PC-3 (cell line): ENCODE data around the gene LRRC28. TPM values are rescaled to one million over a fixed set of nuclear protein-coding genes. Genes with fewer than 3 reads are reported as not detected.

Source experiments
- ATAC-seq: fragments of 200-7000 bp; cut with Tn5 transposase; 2 replicates; pipeline ENCODE4 v1.9.1; 2020; ENCODE audit warnings: mild to moderate bottlenecking, moderate library complexity
- BruUV-seq: library from RNA; stranded (reverse); fragments of 400-500 nt; replicated peaks from 2 replicates; lab custom pipeline; 2021; lab: Mats Ljungman, UMichigan
- CTCF ChIA-PET: fragments of 300-600 bp; sonication (Branson Sonifier 250); formaldehyde crosslinking; loops from one replicate; lab custom pipeline; 2022; ENCODE audit warnings: antibody characterized with exemption; lab: Charles Lee
- POLR2A ChIA-PET: fragments of 300-600 bp; sonication (Branson Sonifier 250); formaldehyde crosslinking; loops from one replicate; lab custom pipeline; 2022; ENCODE audit warnings: antibody characterized with exemption; ENCODE audit not compliant: unreplicated experiment; lab: Charles Lee
- DNase-seq: peaks from one replicate; pipeline ENCODE4 v3.0.0-alpha.2; 2015
- H2AFZ ChIP-seq: fragments of 300-600 bp; sonication (generic); 2 replicates; pipeline ENCODE4 v1.6.0; 2016; ENCODE audit warnings: antibody characterized with exemption, low read length
- H3F3A ChIP-seq: fragments of 300-600 bp; sonication (generic); one replicate; pipeline ENCODE4 v1.6.0; 2017; ENCODE audit warnings: antibody characterized with exemption, low read length, control low read depth, mild to moderate bottlenecking; ENCODE audit not compliant: unreplicated experiment
- H3K27ac ChIP-seq: fragments of 300-600 bp; sonication (generic); 2 replicates; pipeline ENCODE4 v1.5.1; 2016; ENCODE audit warnings: mild to moderate bottlenecking, low read length
- H3K27me3 ChIP-seq: fragments of 300-600 bp; sonication (generic); 2 replicates; pipeline ENCODE4 v1.6.1; 2016; ENCODE audit warnings: low read length, mixed read lengths
- H3K36me3 ChIP-seq: fragments of 300-600 bp; sonication (generic); 2 replicates; pipeline ENCODE4 v1.6.1; 2016; ENCODE audit warnings: low read depth, mixed run types, low read length, mixed read lengths
- H3K4me1 ChIP-seq: fragments of 300-600 bp; sonication (generic); 2 replicates; pipeline ENCODE4 v1.5.1; 2016; ENCODE audit warnings: low read length; ENCODE audit not compliant: insufficient read depth
- H3K4me2 ChIP-seq: fragments of 300-600 bp; sonication (generic); 2 replicates; pipeline ENCODE4 v1.6.0; 2016; ENCODE audit warnings: low read length
- H3K4me3 ChIP-seq: fragments of 300-600 bp; sonication (generic); 2 replicates; pipeline ENCODE4 v1.5.1; 2016; ENCODE audit warnings: mild to moderate bottlenecking, low read length, mixed read lengths
- H3K79me2 ChIP-seq: fragments of 300-600 bp; sonication (generic); 2 replicates; pipeline ENCODE4 v1.6.1; 2017; ENCODE audit warnings: low read length, mixed read lengths
- H3K9ac ChIP-seq: fragments of 300-600 bp; sonication (generic); 2 replicates; pipeline ENCODE4 v1.6.0; 2016; ENCODE audit warnings: mild to moderate bottlenecking, low read length
- H3K9me2 ChIP-seq: fragments of 300-600 bp; sonication (generic); replicated peaks from 2 replicates; pipeline ENCODE4 v1.6.1; 2016; ENCODE audit warnings: mixed run types, low read length, mixed read lengths
- H3K9me3 ChIP-seq: fragments of 300-600 bp; sonication (generic); 2 replicates; pipeline ENCODE4 v1.6.1; 2016; ENCODE audit warnings: low read length, mixed read lengths
- H4K20me1 ChIP-seq: fragments of 300-600 bp; sonication (generic); 2 replicates; pipeline ENCODE4 v1.6.1; 2016; ENCODE audit warnings: low read length, mixed read lengths
- EZH2 ChIP-seq: fragments of 300-600 bp; sonication (generic); IDR thresholded peaks from one replicate; pipeline ENCODE4 v1.6.1; 2017; ENCODE audit warnings: antibody characterized with exemption, mild to moderate bottlenecking, low read length; ENCODE audit not compliant: unreplicated experiment
- EZH2phosphoT487 ChIP-seq: fragments of 300-600 bp; sonication (generic); IDR thresholded peaks from 2 replicates; pipeline ENCODE4 v1.6.1; 2018; ENCODE audit warnings: mild to moderate bottlenecking, antibody characterized with exemption, low read length, borderline replicate concordance
- intact Hi-C: fragments of 100-400 bp; cut with micrococcal nuclease; formaldehyde crosslinking; loops from 2 replicates; pipeline ENCODE4 v1.9.0; 2023
- total RNA-seq: library from RNA; depleted of rRNA; stranded (reverse); fragments of >200 nt; gene quantifications from 2 replicates; pipeline ENCODE4 v1.2.3, GENCODE V29; 2014
- TF ChIP-seq, protein P1 (sequence below): fragments of 300-600 bp; sonication (generic); conservative IDR thresholded peaks from 2 replicates; pipeline ENCODE4 v1.5.1; 2017; ENCODE audit warnings: antibody characterized with exemption, low read depth, mild to moderate bottlenecking, low read length

Gene LRRC28
- total RNA-seq, 1 experiment from 2014 or later = 10.6 TPM

DNA sequence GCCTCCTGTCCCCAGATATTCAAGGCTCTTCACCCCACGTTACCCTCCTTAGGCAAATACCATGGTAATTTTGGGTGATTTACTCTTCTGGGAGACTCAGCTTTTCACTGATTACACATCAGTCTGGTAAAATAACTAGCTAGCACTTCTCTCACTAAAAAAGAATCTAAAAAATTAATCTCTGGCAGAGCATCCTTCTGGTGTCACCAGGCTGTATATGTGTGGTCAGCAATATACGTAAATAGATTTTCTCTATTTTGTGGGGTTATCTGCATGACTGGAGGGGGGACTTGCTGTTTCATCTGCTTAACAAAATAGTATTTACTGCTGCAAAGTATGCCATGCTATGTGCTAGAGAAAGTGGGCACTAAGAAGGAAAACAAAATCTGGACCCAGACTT is 45.1 kb downstream of the LRRC28 start:
- Histone ChIP-seq H3K4me2 (no peak overlapping the region), H2AFZ (no peak overlapping the region), H4K20me1 (no peaks in the 10 kb centered on the region), H3K9ac (no peak overlapping the region), H3K36me3 (no peaks in the 10 kb centered on the region; the same call in 1 of the 2 replicates), H3K4me1 (no peaks in the 10 kb centered on the region), H3K79me2 (no peaks in the 10 kb centered on the region), H3K27ac (no peak overlapping the region), H3K27me3 (no peaks in the 10 kb centered on the region), H3K9me3 (no peaks in the 10 kb centered on the region), H3F3A (no peaks in the 10 kb centered on the region), H3K9me2 (no peaks in the 10 kb centered on the region), H3K4me3 (no peak overlapping the region)
- ChIA-PET POLR2A (no interaction called here), CTCF (interaction anchor here (0.6 kb wide), 1 partner anchor 9 kb away, joined by 3 read pairs; no protein-coding TSS in a partner anchor)
- no peak for DNase-seq
- ATAC-seq = no peak
- no TSS peak for BruUV-seq
- no peak for TF ChIP-seq EZH2phosphoT487
- TF ChIP-seq, protein P1, sequence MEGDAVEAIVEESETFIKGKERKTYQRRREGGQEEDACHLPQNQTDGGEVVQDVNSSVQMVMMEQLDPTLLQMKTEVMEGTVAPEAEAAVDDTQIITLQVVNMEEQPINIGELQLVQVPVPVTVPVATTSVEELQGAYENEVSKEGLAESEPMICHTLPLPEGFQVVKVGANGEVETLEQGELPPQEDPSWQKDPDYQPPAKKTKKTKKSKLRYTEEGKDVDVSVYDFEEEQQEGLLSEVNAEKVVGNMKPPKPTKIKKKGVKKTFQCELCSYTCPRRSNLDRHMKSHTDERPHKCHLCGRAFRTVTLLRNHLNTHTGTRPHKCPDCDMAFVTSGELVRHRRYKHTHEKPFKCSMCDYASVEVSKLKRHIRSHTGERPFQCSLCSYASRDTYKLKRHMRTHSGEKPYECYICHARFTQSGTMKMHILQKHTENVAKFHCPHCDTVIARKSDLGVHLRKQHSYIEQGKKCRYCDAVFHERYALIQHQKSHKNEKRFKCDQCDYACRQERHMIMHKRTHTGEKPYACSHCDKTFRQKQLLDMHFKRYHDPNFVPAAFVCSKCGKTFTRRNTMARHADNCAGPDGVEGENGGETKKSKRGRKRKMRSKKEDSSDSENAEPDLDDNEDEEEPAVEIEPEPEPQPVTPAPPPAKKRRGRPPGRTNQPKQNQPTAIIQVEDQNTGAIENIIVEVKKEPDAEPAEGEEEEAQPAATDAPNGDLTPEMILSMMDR = no peak
- TF ChIP-seq EZH2 = no peak
- intact Hi-C loops = no loop called here

DNA sequence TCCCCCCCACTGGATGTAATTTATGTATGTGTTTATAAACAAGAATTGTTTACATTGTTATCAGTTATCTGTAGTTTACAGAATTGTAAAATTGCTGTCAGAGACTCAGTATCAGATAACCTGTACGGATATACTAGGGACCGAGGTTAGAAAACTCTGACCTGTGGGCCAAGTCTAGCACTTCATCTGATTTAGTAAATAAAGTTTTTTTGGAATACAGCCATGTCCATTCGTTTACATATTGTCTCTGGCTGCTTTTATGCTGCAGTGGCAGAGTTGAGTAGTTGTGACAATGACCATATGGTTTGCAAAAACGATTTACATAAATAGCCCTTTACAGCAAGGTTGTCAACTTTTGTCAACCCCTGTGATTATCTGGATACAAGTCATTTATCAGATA is 52.6 kb downstream of the LRRC28 start:
- no peaks in the 10 kb centered on the region for H3K9me2 ChIP-seq
- intact Hi-C loops = no loop called here
- no peak overlapping the region for H3K4me2 ChIP-seq
- no peak overlapping the region for H3K4me3 ChIP-seq
- BruUV-seq = no TSS peak
- no peaks in the 10 kb centered on the region for H3F3A ChIP-seq
- no peaks in the 10 kb centered on the region for H3K9me3 ChIP-seq
- no peak for ATAC-seq
- peaks cover 8% of the 10 kb centered on the region; the same call in 1 of the 2 replicates for H3K4me1 ChIP-seq
- H3K79me2 ChIP-seq = no peaks in the 10 kb centered on the region
- H4K20me1 ChIP-seq = no peaks in the 10 kb centered on the region
- H2AFZ ChIP-seq = no peak overlapping the region
- no peaks in the 10 kb centered on the region for H3K27me3 ChIP-seq
- no peak overlapping the region for H3K9ac ChIP-seq
- H3K36me3 ChIP-seq = no peaks in the 10 kb centered on the region
- DNase-seq = no peak
- H3K27ac ChIP-seq = no peak overlapping the region
- ChIA-PET CTCF (no interaction called here), POLR2A (no interaction called here)
- TF ChIP-seq, protein P1 = no peak
- no peak for TF ChIP-seq EZH2phosphoT487
- TF ChIP-seq EZH2 = no peak

DNA sequence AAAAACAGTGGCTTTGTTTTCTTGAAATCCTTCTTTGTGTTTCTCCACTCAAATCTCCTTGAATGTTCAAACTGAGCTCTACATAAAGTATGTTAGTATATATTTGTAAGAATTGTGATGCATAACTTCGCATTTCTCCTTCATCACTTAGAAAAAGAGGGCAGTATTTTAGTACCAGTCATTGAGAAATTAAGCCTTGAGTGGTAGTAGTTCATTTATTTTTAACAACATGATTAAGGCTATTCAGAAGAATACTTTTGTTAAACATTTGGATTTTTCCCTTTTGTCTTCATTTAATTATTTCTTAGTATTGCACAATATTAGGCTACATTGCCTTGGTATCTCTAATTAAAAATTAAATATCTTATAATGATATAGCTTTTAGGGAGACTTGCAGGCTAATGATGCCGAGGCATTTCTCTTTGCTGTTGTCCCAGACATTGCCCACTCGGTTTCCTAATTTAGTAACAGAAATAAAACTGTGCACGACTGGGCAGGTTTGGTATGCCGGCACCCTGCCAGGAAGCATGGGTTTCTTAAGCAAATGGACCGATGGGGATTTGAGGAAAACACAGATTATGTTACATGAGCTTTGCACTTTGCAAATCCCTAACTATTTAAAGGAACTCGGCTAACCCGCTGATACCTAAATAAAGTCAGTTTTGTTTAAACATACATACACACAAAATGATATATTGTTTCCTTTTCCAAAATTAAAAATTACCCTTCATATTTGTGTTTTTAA is 54.7 kb downstream of the LRRC28 start:
- H2AFZ ChIP-seq = peak overlapping the region; percentile 38
- ATAC-seq = no peak
- CTCF ChIA-PET = interaction anchor here (0.6 kb wide), 1 partner anchor 399 kb away, joined by 3 read pairs; no protein-coding TSS in a partner anchor

More for the DNA sequence above, 54.7 kb downstream of the LRRC28 start:
- H3K4me1 ChIP-seq = peaks cover 8% of the 10 kb centered on the region; the same call in 1 of the 2 replicates
- H3K27me3 ChIP-seq = no peaks in the 10 kb centered on the region
- H3K36me3 ChIP-seq = no peaks in the 10 kb centered on the region
- intact Hi-C loops = no loop called here
- H3K79me2 ChIP-seq = no peaks in the 10 kb centered on the region
- TF ChIP-seq, protein P1 = no peak
- TF ChIP-seq EZH2 (no peak), EZH2phosphoT487 (no peak)
- H3K9ac ChIP-seq = no peak overlapping the region
- H3K27ac ChIP-seq = no peak overlapping the region
- no peaks in the 10 kb centered on the region for H3F3A ChIP-seq
- no peaks in the 10 kb centered on the region for H3K9me3 ChIP-seq
- peak overlapping the region; percentile 18 for H3K4me2 ChIP-seq
- no TSS peak for BruUV-seq
- H4K20me1 ChIP-seq = no peaks in the 10 kb centered on the region
- no peak overlapping the region for H3K4me3 ChIP-seq
- POLR2A ChIA-PET = no interaction called here
- DNase-seq = peak; percentile 65
- H3K9me2 ChIP-seq = no peaks in the 10 kb centered on the region
